Karpas-422 (cell line): Measurements from ENCODE around the gene TBL2. TPM values are rescaled to one million over a fixed set of nuclear protein-coding genes. Genes with fewer than 3 reads are reported as not detected.
"Not testable (repeated sequence)": the region's sequence is repeated elsewhere in the genome, so short reads cannot be mapped to it uniquely, and the experiment has no call there.

ENCODE experiments used
- DNase-seq: peaks from one replicate; pipeline ENCODE4 v3.0.0-alpha.2; 2015
- H2AFZ ChIP-seq: fragments of 200-600 bp; sonication (generic); 2 replicates; pipeline ENCODE4 v1.6.1; 2014; ENCODE audit warnings: antibody characterized with exemption, low read length, mixed read lengths
- H3K27ac ChIP-seq: fragments of 200-600 bp; sonication (generic); 2 replicates; pipeline ENCODE4 v1.5.1; 2014; ENCODE audit warnings: mild to moderate bottlenecking, low read length, moderate library complexity
- H3K27me3 ChIP-seq: fragments of 200-600 bp; sonication (generic); 2 replicates; pipeline ENCODE4 v1.6.1; 2014; ENCODE audit warnings: low read length, mixed read lengths
- H3K36me3 ChIP-seq: fragments of 200-600 bp; sonication (generic); 2 replicates; pipeline ENCODE4 v1.6.1; 2014; ENCODE audit warnings: low read length, mixed read lengths; ENCODE audit not compliant: insufficient read depth
- H3K4me1 ChIP-seq: fragments of 200-600 bp; sonication (generic); 2 replicates; pipeline ENCODE4 v1.6.1; 2014; ENCODE audit warnings: mild to moderate bottlenecking, low read length, mixed read lengths
- H3K4me2 ChIP-seq: fragments of 200-600 bp; sonication (generic); 2 replicates; pipeline ENCODE4 v1.6.1; 2014; ENCODE audit warnings: low read length, low read depth, mild to moderate bottlenecking; ENCODE audit not compliant: poor library complexity, severe bottlenecking
- H3K4me3 ChIP-seq: fragments of 200-600 bp; sonication (generic); 2 replicates; pipeline ENCODE4 v1.5.1; 2014; ENCODE audit warnings: mild to moderate bottlenecking, antibody characterized with exemption, low read length, mixed read lengths
- H3K79me2 ChIP-seq: fragments of 200-600 bp; sonication (generic); 2 replicates; pipeline ENCODE4 v1.6.1; 2014; ENCODE audit warnings: mild to moderate bottlenecking, low read length, mixed read lengths
- H3K9ac ChIP-seq: fragments of 200-600 bp; sonication (generic); 2 replicates; pipeline ENCODE4 v1.6.0; 2014; ENCODE audit warnings: low read length
- H3K9me2 ChIP-seq: fragments of 200-600 bp; sonication (generic), shearing (Covaris generic); replicated peaks from 2 replicates; pipeline ENCODE4 v1.6.0; 2014; ENCODE audit warnings: mild to moderate bottlenecking, low read length, moderate library complexity; ENCODE audit not compliant: insufficient read depth
- H3K9me3 ChIP-seq: fragments of 300-700, 200-600 bp; sonication (generic); 2 replicates; pipeline ENCODE4 v1.6.1; 2014; ENCODE audit warnings: low read length, mixed read lengths
- H4K20me1 ChIP-seq: fragments of 200-600 bp; sonication (generic); 2 replicates; pipeline ENCODE4 v1.6.1; 2014; ENCODE audit warnings: mild to moderate bottlenecking, antibody characterized with exemption, low read length, low read depth; ENCODE audit not compliant: insufficient read depth
- total RNA-seq: library from RNA; depleted of rRNA; stranded (reverse); fragments of >200 nt; shearing (Covaris generic); gene quantifications from 2 replicates; pipeline ENCODE4 v1.2.3, GENCODE V29; 2014; ENCODE audit warnings: low replicate concordance

TBL2 gene
- total RNA-seq, 1 experiment from 2014 or later, result 27.5 TPM

DNA sequence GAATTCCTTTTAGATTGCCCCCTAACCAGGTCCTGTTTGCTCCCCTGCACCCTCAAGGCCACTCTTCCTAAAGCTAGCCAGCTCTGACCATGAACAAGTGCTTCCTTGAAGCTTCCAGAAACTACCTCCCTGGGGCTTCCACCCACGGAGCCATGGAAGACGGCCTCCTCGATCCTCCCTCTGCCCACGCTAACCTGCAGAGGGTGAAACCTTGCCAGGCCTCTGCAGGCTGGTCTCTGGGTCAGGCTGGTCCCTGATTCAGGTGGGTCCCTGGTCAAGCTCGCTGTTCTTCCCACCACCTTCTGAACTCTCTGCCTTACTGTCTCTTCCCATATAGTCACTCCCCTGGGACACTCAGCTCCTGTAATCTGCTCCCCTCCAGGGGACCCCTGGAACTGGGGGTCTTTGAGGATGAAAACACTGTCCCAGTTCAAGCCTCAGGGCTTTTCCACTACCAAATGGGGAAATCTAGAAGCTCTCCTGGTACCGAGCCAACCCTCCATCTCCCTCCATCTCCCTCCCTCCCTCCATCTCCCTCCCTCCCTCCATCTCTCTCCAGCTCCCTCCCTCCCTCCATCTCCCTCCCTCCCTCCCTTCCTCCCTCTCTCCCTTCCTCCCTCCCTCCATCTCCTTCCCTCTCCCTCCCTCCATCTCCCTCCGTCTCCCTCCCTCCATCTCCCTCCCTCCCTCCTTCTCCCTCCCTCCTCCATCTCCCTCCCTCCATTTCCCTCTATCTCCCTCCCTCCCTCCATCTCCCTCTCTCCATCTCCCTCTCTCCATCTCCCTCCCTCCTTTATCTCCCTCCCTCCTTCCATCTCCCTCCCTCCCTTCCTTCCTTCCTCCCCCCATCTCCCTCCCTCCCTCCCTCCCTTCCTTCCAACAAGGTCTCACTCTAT, 43.0 kb upstream of the TBL2 start:
- no peaks in the 10 kb centered on the region for H3K27me3 ChIP-seq
- H3K4me1 ChIP-seq, result no peaks in the 10 kb centered on the region
- H4K20me1 ChIP-seq, result no peaks in the 10 kb centered on the region
- H3K9me2 ChIP-seq, result no peaks in the 10 kb centered on the region
- H3K9me3 ChIP-seq, result no peaks in the 10 kb centered on the region
- H3K36me3 ChIP-seq, result no peaks in the 10 kb centered on the region
- no peaks in the 10 kb centered on the region for H3K79me2 ChIP-seq
- no peak overlapping the region for H3K4me2 ChIP-seq
- no peak overlapping the region for H3K4me3 ChIP-seq
- H2AFZ ChIP-seq, result no peak overlapping the region
- H3K9ac ChIP-seq, result no peak overlapping the region
- no peak overlapping the region for H3K27ac ChIP-seq
- DNase-seq, result no peak

DNA sequence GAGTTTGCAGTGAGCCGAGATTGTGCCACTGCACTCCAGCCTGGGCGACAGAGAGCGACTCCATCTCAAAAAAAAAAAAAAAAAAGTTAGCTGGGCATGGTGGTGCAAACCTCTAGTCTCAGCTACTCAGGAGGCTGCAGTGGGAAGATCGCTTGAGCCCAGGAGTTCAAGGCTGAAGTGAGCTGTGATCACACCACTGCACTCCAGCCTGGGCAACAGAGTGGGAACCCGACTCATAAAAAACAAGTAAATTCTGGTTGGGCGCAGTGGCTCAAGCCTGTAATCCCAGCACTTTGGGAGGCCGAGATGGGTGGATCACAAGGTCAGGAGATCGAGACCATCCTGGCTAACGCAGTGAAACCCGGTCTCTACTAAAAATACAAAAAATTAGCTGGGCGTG, 41.0 kb upstream of the TBL2 start:
- not testable (repeated sequence) for H3K27ac ChIP-seq, H2AFZ ChIP-seq, H3K4me2 ChIP-seq, H3K9ac ChIP-seq, H3K36me3 ChIP-seq, H4K20me1 ChIP-seq, H3K4me3 ChIP-seq, H3K27me3 ChIP-seq, H3K79me2 ChIP-seq, H3K4me1 ChIP-seq, H3K9me3 ChIP-seq, DNase-seq, H3K9me2 ChIP-seq

DNA sequence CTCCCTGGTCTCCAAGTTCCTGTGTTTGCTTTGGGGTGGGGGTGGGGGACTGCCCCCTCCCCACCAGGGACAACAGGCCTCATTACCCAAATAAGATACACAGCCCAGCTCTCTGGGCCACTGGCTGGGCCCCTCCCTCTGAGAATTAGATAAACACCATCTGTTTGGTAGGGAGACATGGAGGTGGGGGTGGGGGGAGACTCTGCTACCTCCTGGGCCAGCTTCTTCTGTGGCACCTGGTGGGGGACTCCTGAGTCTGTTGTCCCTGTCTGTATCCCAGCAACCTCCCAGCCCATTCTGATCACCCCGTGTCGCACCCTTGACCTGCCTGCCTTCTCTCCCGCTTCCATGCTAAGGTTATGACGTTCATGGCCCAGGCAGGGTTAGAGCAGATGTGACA, 40.2 kb upstream of the TBL2 start:
- Histone ChIP-seq H3K27me3 (no peaks in the 10 kb centered on the region), H3K36me3 (no peaks in the 10 kb centered on the region), H3K9me3 (no peaks in the 10 kb centered on the region), H4K20me1 (no peaks in the 10 kb centered on the region), H3K79me2 (no peaks in the 10 kb centered on the region), H3K9me2 (no peaks in the 10 kb centered on the region), H3K27ac (no peak overlapping the region), H3K4me2 (no peak overlapping the region), H3K4me3 (no peak overlapping the region), H3K9ac (no peak overlapping the region), H2AFZ (no peak overlapping the region), H3K4me1 (no peaks in the 10 kb centered on the region)
- no peak for DNase-seq

DNA sequence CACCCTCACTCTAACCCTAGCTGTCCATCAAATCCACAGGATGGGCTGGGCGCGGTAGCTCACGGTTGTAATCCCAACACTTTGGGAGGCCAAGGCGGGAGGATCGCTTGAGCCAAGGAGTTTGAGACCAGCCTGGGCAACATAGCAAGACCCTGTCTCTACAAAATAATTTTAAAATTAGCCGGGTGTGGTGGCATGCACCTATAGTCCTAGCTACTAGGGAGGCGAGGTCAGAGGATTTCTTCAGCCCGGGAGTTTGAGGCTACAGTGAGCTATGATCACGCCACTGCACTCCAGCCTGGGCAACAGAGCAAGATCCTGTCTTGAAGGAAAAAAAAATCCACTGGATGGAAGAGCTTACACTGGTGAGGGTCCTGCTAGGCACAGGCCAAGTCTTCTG, 39.1 kb upstream of the TBL2 start:
- H3K27ac ChIP-seq, DNase-seq, H2AFZ ChIP-seq, H3K36me3 ChIP-seq, H3K4me2 ChIP-seq, H4K20me1 ChIP-seq, H3K27me3 ChIP-seq, H3K79me2 ChIP-seq, H3K9me3 ChIP-seq, H3K9ac ChIP-seq, H3K4me3 ChIP-seq, H3K9me2 ChIP-seq, H3K4me1 ChIP-seq: not testable (repeated sequence)

DNA sequence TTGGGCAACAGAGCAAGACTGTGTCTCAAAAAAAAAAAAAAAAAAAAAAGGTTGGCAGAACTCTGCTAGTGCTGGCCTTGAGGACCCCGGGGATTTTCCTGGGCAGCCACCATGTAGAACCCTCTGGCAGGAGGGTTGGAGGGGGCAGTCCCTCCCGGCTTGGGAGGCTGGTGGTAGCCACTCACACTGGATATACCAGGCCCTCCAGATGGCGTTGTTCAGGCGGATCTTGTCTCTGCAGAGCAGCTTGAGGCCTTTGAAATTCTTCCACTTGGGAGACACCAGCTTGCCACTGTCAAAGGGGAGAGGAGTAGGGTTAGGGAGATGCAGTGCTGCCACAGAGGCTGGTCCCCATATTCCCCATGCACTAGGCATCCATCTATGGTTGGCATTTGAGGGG, 37.5 kb upstream of the TBL2 start:
- Histone ChIP-seq H3K4me2 (no peak overlapping the region), H3K9me3 (no peaks in the 10 kb centered on the region), H3K9me2 (no peaks in the 10 kb centered on the region), H3K9ac (no peak overlapping the region), H3K4me1 (no peaks in the 10 kb centered on the region), H2AFZ (no peak overlapping the region), H4K20me1 (no peaks in the 10 kb centered on the region), H3K4me3 (no peak overlapping the region), H3K27ac (no peak overlapping the region), H3K27me3 (no peaks in the 10 kb centered on the region), H3K79me2 (no peaks in the 10 kb centered on the region), H3K36me3 (no peaks in the 10 kb centered on the region)
- peak; percentile 55 for DNase-seq

DNA sequence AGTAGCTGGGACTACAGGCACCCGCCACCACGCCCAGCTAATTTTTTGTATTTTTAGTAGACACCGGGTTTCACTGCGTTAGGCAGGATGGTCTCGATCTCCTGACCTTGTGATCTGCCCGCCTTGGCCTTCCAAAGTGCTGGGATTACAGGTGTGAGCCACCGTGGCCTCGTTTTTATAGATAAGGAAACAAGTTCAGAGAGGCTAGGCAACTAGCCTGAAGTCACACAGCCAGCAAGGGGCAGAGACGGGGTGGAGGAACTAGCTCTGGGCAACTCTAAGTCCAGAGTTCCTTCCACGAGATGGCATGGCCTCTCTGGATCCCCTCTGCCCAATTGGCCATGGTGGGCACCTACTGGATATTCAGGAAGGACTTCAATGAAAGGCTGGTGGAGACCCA, 36.6 kb upstream of the TBL2 start:
- H3K9ac ChIP-seq, H3K79me2 ChIP-seq, H3K9me3 ChIP-seq, H3K4me3 ChIP-seq, DNase-seq, H3K9me2 ChIP-seq, H3K27me3 ChIP-seq, H2AFZ ChIP-seq, H3K36me3 ChIP-seq, H3K4me2 ChIP-seq, H4K20me1 ChIP-seq, H3K4me1 ChIP-seq, H3K27ac ChIP-seq: not testable (repeated sequence)

DNA sequence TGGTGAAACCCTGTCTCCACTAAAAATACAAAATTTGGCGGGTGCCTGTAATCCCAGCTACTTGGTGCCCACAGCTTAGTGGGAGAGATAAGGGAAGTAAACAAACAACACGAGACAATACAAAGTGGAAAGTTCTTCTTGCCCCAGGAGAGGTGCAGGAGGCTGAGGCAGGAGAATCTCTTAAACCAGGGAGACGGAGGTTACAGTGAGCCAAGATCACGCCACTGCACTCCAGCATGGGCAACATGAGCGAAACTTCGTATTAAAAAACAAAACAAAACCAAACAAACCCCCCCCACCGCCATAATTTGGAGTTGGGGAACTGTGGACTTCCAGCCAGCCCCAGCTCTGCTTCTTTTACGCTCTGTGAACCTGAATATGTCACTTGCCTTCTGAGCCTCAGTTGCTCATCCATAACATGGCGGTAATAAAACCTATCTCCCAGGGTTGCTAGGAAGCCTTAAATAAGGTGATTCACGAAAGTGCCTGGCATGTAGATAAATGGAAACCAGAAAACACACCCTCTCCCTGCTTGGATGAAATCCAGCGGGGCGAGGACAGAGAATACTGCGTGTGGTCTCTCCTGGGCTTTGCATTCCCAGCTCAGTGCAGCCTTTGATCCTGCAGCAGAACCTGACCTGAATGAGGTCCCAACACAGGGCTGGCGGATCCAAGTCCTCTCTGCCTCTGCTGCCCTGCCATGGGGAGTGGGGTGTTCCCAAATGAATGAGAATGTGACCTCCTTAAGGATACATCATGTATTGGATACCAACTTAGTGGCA, 35.8 kb upstream of the TBL2 start:
- no peak for DNase-seq
- Histone ChIP-seq H3K36me3 (no peaks in the 10 kb centered on the region), H3K4me3 (no peak overlapping the region), H3K27me3 (no peaks in the 10 kb centered on the region), H3K9me2 (no peaks in the 10 kb centered on the region), H3K9ac (no peak overlapping the region), H3K9me3 (no peaks in the 10 kb centered on the region), H3K4me1 (no peaks in the 10 kb centered on the region), H3K4me2 (no peak overlapping the region), H2AFZ (no peak overlapping the region), H4K20me1 (no peaks in the 10 kb centered on the region), H3K27ac (no peak overlapping the region), H3K79me2 (no peaks in the 10 kb centered on the region)

DNA sequence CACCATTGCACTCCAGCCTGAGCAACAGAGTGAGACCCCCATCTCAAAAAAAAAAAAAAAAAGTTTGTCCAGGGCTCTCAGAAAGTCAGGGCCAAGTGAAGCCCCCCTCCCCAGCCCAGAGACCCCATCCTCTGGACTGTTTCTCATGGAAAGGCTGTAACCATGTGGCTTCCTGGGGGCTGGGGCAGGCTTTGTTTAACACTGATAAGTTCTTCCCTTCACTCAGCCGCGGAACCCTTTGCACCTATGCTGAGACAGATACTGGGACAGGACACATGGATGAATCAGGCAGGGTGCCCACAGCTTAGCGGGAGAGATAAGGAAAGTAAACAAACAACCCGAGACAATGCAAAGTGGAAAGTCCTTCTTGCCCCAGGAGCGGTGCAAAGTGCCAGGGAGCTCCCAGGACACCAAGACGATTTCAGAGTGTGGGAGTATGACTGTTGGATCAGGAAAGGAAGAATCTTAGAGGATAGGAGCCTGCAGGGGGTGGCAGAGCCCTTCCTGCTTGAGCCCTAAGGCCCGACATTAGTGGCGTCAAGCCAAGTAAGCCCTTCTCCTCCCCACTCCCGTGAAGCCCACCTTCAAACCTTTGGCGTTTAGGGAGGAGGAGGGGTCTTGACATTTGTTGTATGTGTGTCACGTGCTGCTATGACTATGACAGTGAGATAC, 34.4 kb upstream of the TBL2 start:
- no peak for DNase-seq
- Histone ChIP-seq H3K27me3 (no peaks in the 10 kb centered on the region), H3K9me3 (no peaks in the 10 kb centered on the region), H3K27ac (no peak overlapping the region), H3K9me2 (no peaks in the 10 kb centered on the region), H3K4me2 (no peak overlapping the region), H3K4me3 (no peak overlapping the region), H3K9ac (no peak overlapping the region), H3K4me1 (no peaks in the 10 kb centered on the region), H3K79me2 (no peaks in the 10 kb centered on the region), H4K20me1 (no peaks in the 10 kb centered on the region), H3K36me3 (no peaks in the 10 kb centered on the region), H2AFZ (no peak overlapping the region)
